Cardiac septum (tissue), 1 donor: ENCODE measurements around the gene FCER2. TPM values are rescaled to one million over a fixed set of nuclear protein-coding genes. Genes with fewer than 3 reads are reported as not detected.
"Not testable (repeated sequence)": the region's sequence is repeated elsewhere in the genome, so short reads cannot be mapped to it uniquely, and the experiment has no call there.

Source experiments
- DNase-seq: peaks from one replicate; pipeline ENCODE4 v3.0.0-alpha.2; 2020; ENCODE audit warnings: low spot score
- intact Hi-C: fragments of 100-400 bp; cut with DNase I; formaldehyde crosslinking; loops from one replicate; pipeline ENCODE4 v1.14.0; 2022
- long read RNA-seq: library from polyadenylated mRNA; unstranded; transcript quantifications from one replicate; pipeline ENCODE4 v2.0.0, GENCODE V29; 2021
- total RNA-seq: library from RNA; stranded (reverse); fragmentation: NEBNext Ultra II Directional; extraction: Animal tissue kit (Norgen Biotek cat#: 25700); gene quantifications from one replicate; pipeline ENCODE4 v1.2.1, GENCODE V29; 2021
- donor health status: DM: no; HTN: no; CAD: no.

FCER2 gene, protein sequence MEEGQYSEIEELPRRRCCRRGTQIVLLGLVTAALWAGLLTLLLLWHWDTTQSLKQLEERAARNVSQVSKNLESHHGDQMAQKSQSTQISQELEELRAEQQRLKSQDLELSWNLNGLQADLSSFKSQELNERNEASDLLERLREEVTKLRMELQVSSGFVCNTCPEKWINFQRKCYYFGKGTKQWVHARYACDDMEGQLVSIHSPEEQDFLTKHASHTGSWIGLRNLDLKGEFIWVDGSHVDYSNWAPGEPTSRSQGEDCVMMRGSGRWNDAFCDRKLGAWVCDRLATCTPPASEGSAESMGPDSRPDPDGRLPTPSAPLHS
- not detected for total RNA-seq
- long read RNA-seq, result 0 reads

DNA sequence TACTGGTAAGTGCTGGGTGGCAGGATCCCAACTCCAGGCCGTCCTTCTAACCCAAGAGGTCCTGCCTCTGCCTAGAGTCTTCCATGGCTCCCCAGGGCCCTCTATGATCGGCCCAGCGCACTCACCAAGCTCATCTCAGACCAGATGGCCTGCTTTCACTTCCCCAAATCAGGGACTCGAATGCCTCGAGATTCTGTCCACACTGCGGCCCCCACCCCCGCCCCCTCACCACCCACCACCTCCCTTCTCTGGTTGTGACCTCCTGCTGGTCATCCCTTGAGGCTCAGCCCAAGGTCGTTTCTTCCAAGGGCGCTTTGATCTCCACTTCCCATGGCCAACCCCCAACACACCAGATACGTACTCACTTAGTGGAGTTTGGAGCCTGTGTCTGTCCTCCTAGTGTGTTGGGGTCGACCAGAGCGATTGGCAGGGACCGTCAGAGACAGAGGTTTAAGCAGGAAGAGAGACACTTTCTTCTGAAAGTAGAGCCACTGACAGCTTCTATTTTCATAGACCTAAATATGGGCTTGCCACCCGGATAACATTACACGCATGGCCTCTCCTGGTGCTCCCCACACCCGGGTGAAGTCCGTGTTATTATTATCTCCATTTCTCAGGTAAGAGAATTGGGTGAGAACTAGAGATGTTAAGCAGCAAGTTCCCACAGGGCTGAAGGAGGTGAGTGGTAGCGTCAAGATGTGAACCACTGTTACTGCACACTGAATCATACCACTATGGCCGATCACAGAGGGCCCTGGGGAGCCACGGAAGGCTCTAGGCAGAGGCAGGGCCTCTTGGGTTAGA is at the start of gene FCER2:
FCER2 (minus strand) TSS at position 478 of the 804 bp plus-strand sequence. CDS start 2,371 bp downstream, outside the sequence.
- no peak for DNase-seq
- intact Hi-C loops, result no loop called here

DNA sequence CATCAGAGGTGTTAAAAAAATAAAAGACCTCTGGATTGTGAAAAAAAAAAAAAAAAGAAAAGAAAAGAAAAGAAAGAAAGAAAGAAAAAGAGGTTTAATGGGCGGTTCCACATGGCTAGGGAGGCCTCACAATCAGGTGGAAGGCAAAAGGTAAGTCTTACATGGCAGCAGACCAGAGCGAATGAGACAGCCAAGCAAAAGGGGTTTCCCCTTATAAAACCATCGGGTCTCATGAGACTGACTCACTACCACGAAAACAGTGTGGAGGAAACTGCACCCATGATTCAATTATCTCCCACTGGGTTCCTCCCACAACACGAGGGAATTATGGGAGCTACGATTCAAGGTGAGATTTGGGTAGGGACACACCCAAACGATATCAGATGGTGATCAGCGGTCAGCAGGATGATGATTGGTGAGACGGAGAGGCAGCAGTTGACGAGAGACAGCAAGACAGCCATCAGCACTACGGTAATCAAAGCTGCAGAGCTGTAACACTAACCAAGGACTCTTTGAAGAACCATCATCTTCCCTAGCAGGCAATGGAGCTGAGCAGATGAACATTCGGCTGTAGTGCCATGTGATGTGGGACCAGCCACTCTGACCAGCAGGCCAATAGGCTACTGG is 49.3 kb upstream of the FCER2 start:
- intact Hi-C loops, result no loop called here
- DNase-seq, result no peak

GRCh38 chr19:7748756-7749155 is 46.8 kb upstream of the FCER2 start:
- intact Hi-C loops, result no loop called here
- no peak for DNase-seq

- intact Hi-C loops, result no loop called here
- DNase-seq, result no peak
Measured at GRCh38 chr19:7748171-7748570, 46.2 kb upstream of the FCER2 start.

DNA sequence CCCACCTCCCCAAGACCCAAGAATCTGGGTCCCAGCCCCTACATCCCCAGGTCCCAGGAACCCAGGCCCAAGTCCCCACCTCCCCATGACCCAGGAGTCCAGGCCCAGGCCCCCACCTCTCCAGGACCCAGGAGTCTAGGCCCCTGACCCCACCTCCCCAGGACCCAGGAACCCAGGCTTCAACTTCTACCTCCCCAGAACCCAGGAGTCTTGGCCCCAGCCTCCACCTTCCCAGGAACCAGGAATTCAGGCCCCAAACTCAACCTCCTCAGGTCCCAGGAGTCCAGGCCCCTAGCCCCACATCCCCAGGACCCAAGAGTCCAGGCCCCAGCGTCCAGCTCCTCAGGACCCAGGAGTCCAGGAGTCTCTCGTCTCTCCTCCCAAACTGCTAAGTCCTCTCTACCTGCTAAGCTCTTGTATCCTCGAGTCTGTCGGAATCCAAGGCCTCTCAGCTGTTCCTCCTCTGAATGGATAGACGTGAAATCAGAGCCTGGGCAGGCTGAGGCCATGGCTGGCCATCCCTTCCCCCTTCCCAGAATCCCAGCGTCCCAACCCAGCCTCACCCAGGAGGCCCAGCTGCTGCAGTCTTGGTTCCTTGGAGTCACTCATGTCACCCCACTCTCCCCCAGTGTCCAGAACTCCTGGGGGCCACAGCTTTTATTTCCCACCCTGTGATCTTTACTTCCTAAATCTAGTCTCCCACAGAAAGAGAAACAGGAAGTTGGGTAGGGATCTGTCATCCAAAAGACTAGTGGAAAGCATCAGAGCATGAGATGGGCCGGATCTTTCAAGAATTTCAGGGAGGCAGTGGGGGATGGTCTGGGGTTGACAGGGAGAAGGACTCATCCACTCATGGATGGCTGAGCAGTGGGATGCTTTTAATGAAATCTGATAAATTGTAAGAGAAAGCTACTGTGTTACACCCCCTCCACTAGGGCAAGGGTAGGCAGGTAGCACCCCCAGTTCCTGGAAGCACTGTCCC is 45.3 kb upstream of the FCER2 start, which contains the start of gene CD209:
CD209 (minus strand) TSS at position 632 of the 982 bp plus-strand sequence; CDS start at position 609, 23 bp downstream.
- DNase-seq, result no peak
- intact Hi-C loops, result no loop called here

- intact Hi-C loops, DNase-seq: not testable (repeated sequence)
Measured at GRCh38 chr19:7746306-7746705, 44.4 kb upstream of the FCER2 start.

DNA sequence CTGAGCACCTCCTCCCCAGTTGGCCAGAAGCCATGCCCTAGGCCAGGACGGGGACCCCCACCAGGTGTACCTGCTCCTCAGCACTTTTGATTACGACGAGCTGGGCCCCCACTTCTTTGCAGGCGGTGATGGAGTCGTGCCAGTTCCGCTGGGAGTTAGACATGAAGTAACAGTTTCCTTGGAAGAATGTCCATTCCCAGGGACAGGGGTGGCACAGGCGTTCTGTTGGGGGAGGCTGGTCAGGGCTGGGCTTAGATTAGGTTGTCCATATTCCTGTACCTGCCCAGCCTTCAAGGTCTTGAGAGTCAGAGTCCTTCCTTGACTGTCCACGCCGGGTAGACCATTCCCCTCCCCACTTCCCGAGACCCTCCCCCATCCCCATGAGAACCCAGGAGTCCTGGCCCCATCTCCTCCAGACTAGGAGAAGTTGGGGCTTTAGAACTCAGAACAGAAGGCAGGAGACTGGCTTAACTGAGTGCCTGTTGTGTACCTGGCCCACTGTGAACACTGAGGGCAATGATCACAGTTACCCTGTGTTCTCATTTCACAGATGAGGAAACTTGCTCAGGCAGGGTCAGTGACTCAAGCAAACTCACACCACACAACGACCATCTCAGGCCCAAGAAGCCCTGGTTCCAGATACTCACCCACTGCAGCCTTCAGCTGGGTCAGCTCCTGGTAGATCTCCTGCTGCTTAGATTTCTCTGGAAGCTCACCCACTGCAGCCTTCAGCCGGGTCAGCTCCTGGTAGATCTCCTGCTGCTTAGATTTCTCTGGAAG is 43.1 kb upstream of the FCER2 start:
- no peak for DNase-seq
- intact Hi-C loops, result no loop called here

DNA sequence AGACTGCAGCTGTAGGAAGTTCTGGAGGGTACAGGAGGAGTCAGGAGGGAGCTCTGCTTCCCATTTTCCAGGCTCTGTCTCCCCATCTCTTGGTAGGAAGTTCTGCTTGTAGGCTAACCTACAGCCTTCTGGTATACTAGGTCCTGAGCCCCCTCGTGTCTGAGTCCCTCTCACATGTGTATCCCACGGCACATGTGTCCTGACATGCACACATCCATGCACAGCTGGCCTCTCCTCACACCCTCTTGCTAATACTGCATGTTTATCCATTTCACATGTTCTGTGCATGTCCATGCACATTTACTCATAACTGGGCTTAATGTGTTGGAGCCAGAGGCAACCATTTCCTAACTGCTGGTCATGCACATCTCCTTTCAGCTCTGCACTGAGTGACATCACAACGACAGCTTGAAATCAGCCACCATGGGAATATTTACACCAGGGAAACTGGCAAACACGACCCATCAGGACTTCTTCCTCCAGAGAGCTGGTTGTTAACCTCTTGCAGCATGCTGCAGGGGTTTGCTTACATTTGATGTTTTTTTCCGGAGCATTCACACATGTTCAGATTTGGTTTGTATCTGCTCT is 42.4 kb upstream of the FCER2 start:
- intact Hi-C loops, result no loop called here
- no peak for DNase-seq

- intact Hi-C loops, result no loop called here
- DNase-seq, result no peak
Measured at GRCh38 chr19:7743425-7743841, 41.5 kb upstream of the FCER2 start.

- intact Hi-C loops, result no loop called here
- no peak for DNase-seq
Measured at GRCh38 chr19:7742991-7743390, 41.1 kb upstream of the FCER2 start.

DNA sequence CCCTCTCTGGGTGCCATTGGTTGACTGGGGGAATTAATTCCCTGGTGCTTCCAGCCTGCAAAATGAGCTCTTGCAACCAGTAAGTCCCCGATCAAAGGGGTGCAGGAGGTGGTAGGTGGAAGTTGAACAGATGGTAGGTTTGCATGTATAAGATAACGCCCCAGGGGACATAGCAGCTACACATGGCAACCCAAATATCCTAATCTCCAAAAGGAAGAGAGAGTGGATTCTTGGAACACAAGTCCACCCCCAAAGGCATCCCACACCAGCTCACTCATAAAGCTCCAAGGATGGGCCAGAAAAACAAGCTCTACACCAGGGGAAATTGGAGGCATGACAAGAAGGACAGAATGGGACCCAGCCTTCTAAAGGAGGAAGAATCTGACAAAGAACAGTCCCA is 40.6 kb upstream of the FCER2 start:
- DNase-seq, result no peak
- intact Hi-C loops, result no loop called here

GRCh38 chr19:7740682-7741054 is 38.7 kb upstream of the FCER2 start:
- no peak for DNase-seq
- intact Hi-C loops, result no loop called here

DNA sequence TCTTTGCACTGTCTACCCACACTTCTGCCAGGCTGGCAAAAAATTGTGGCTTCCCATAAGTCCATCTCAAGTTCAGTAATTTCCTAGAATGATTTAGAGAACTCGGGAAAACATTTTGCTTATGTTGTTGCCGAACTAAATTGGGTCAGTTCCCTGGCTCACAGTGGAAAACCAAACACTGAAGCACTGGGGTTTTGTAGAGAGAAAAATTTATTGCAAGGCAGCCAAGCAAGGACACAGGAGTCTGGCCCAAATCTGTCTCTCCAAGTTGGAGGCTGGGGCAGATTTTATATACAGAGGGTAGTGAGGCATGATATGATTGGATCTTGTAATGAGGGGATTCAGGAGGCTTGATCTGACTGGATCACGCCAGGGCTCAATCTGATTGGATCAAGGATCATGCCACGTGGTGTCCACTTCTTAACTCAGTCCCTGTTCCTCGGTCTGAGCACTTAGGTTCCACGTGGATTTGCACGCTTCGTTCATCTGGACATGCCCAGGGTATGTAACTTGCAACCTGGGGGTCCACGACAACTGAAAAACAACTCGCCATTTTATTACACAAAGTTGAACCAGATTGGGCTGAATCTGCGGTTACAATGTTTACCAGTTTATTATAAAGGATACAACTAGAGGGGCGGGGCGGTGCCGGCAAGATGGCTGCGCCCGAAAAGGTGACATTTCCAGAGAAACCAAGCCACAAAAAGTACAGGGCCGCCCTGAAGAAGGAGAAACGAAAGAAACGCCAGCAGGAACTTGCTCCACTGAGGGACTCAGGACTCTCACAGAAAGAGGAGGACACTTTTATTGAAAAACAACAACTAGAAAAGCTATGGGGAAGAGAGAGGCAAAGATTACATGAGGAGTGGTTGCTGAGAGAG is 38.1 kb upstream of the FCER2 start:
- DNase-seq, result no peak
- intact Hi-C loops, result no loop called here

DNA sequence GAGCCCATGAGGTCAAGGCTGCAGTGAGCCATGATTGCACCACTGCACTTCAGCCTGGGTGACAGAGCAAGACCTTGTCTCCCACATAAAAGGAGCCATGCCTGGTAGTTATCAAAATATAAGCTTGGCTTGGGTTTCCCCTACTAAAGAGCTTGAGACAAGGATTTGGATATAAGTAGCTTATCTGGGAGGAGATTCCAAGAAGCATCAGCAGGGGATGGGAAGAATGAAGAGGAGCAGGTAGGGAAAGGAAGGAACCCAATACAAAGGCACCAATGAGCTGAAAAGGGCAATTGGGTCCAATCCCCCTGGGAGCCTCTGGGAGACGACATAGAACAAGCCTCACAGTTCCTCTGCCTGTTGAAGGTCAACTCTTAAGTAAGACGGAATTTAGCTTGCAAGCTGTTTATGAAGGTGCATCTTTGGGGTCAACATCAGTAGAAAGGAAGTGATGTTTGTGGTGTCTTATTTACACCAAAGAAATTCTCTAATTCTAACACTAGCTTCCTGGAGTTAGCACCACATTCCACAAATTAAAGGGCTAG is 37.4 kb upstream of the FCER2 start:
- intact Hi-C loops, result no loop called here

GRCh38 chr19:7738023-7738422 is 36.1 kb upstream of the FCER2 start:
- DNase-seq, result no peak
- intact Hi-C loops, result no loop called here

More for the DNA sequence above, 37.4 kb upstream of the FCER2 start:
- DNase-seq, result no peak

GRCh38 chr19:7737215-7737614 is 35.3 kb upstream of the FCER2 start:
- intact Hi-C loops, result no loop called here
- no peak for DNase-seq

DNA sequence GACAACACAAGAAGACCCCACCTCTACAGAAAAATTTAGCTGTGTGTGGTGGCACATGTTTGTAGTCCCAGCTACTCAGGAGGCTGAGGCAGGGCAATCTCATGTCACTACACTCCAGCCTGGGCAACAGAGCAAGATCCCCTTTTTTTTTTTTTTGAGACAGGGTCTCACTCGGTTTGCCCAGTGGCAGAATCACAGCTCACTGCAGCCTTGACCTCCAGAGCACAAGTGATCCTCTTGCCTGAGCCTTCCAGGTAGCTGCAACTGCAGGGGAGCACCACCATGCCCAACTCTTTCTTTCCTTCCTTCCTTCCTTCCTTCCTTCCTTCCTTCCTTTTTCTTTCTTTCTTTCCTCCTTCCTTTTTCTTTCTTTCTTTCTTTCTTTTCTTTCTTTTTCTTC is 34.2 kb upstream of the FCER2 start:
- intact Hi-C loops, result no loop called here
- no peak for DNase-seq
